ENCODE data around the gene H2BW2. TPM values are rescaled to one million over a fixed set of nuclear protein-coding genes. Genes with fewer than 3 reads are reported as not detected.

Gene H2BW2
- total RNA-seq: not detected in 2 replicates

GRCh38 chrX:104039689-104040505 lies at the start of gene H2BW2:
TSS of gene H2BW2 (plus strand) at chrX:104039956. CDS start at chrX:104039995, 39 bp downstream.

GRCh38 chrX:104013606-104014005 lies 26.1 kb upstream of the H2BW2 start, which contains the start of gene H2BW1:
TSS of gene H2BW1 (minus strand) at chrX:104013708. CDS start at chrX:104013576, 132 bp downstream.

GRCh38 chrX:104075778-104076445 lies 36.2 kb downstream of the H2BW2 start, which contains the start of gene TMSB15C:
TSS of gene TMSB15C (minus strand) at chrX:104076236.

Other genes starting within 250 kb of the H2BW2 start
- 0.16 and 0.51 TPM in 2 replicates for gene RAB9B, start 207.7 kb upstream of the H2BW2 start, total RNA-seq
- gene TMSB15B, start 77.3 kb upstream of the H2BW2 start, total RNA-seq: 4.2 and 13.7 TPM in 2 replicates
- not detected in 2 replicates for gene H2BW1, start 26.2 kb upstream of the H2BW2 start, total RNA-seq
- gene TMSB15C, start 36.3 kb downstream of the H2BW2 start, total RNA-seq: 2.0 and 2.5 TPM in 2 replicates
- gene ZCCHC18, start 72.6 kb downstream of the H2BW2 start, total RNA-seq: 1.3 and 3.2 TPM in 2 replicates
- 2.3 and 4.4 TPM in 2 replicates for gene SLC25A53, start 117.1 kb downstream of the H2BW2 start, total RNA-seq
- gene FAM199X, start 126.5 kb downstream of the H2BW2 start, total RNA-seq: 14.7 and 18.1 TPM in 2 replicates
- gene ESX1, start 215.0 kb downstream of the H2BW2 start, total RNA-seq: 0.33 TPM in 1 of 2 replicates, not detected in the other

All from mesangial cell (primary cell).